Measurements from ENCODE around the gene WDR62.

WDR62 gene

DNA sequence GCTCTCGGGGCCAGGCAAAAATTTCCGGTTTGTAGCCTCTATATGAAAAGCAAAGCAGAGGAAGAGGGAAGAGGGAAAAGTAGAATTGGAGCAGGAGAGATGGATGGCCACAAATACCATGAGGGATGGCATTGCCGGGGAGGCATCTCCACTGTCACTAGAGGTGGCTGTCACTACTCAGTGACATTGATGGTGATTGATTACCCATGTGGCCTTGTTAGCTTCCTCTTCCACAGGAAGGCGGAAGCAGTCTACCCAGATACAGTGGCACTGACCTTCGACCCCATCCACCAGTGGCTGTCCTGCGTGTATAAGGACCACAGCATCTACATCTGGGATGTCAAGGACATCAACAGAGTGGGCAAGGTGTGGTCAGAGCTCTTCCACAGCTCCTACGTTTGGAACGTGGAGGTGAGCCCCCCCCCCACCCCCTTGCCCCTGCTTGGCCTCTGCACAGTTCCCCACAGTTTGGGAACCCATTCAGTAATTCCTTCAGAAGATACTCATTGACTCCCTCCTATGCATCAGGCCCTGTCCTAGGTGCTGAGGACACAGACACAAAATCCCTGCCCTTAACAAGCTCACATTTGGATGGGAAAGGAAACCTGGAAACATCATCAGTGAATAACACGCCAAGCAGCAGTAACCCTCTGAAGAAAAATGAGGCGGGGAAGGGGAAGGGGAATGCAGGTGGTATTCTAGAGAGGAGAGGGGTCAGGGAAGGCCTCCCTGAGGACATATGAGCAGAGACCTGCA lies 18.6 kb downstream of the WDR62 start:
- no peak for DNase-seq (ENCODE audit: extremely low read depth in 1 of 2, low read depth in 1 of 2)

- no peak for DNase-seq (ENCODE audit: extremely low read depth in 1 of 2, low read depth in 1 of 2)
Observed at GRCh38 chr19:36079389-36079945, 24.8 kb downstream of the WDR62 start.

GRCh38 chr19:36081385-36081784 lies 26.7 kb downstream of the WDR62 start:
- no peak for DNase-seq (ENCODE audit: extremely low read depth in 1 of 2, low read depth in 1 of 2)

GRCh38 chr19:36081894-36082293 lies 27.2 kb downstream of the WDR62 start:
- DNase-seq (ENCODE audit: extremely low read depth in 1 of 2, low read depth in 1 of 2) = no peak

GRCh38 chr19:36082916-36083315 lies 28.2 kb downstream of the WDR62 start:
- no peak for DNase-seq (ENCODE audit: extremely low read depth in 1 of 2, low read depth in 1 of 2)

GRCh38 chr19:36084231-36085009 lies 29.7 kb downstream of the WDR62 start:
- no peak for DNase-seq (ENCODE audit: extremely low read depth in 1 of 2, low read depth in 1 of 2)

- DNase-seq (ENCODE audit: extremely low read depth in 1 of 2, low read depth in 1 of 2) = no peak
Observed at GRCh38 chr19:36086326-36086725, 31.6 kb downstream of the WDR62 start.

GRCh38 chr19:36089847-36090246 lies 35.1 kb downstream of the WDR62 start:
- no peak for DNase-seq (ENCODE audit: extremely low read depth in 1 of 2, low read depth in 1 of 2)

DNA sequence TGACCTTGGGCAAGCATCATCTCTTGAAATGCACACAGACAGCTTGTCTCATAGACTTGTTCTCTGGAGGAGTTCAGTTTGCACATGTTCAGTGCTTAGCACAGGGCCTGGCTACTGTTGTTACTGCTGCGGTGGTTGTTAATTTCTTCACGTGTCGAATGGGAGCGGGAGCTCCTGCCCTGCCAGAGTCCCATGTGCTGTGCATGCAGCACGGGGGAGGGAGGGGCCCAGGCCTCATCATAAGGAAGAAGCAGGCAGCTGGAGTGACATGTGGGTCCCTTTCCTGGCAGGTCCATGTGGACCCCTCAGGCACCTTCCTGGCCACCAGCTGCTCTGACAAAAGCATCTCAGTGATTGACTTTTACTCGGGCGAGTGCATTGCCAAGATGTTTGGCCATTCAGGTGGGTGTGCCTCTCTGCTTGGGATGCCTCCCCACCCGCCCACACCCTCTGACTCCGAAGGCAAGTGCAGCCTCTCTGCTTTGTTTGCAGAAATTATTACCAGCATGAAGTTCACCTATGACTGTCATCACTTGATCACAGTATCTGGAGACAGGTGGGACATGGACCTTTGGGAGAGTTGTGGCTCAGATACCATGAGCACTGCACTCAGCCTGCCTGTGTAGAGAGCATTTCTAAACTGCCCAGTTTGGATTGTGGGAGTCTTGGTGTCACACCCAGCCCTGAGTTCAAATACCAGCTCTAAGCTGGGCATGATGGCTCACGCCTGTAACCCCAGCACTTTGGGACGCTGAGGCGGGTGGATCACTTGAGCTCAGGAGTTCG lies 36.4 kb downstream of the WDR62 start:
- DNase-seq (ENCODE audit: extremely low read depth in 1 of 2, low read depth in 1 of 2) = no peak

DNA sequence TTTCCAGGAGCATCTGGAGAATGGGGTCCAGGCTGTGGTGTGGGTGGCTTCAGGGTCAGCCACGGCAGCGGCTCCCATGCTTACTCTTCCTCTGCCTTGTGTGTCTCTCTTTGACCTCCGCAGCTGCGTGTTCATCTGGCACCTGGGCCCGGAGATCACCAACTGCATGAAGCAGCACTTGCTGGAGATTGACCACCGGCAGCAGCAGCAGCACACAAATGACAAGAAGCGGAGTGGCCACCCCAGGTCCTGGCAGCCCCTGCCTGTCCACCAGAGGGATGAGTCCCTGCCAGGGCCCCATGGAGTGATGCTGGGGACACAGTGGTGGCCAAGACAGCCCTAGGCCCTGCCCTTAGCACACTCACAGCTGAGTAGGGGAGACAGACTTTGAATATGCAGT lies 37.9 kb downstream of the WDR62 start:
- no peak for DNase-seq (ENCODE audit: extremely low read depth in 1 of 2, low read depth in 1 of 2)

GRCh38 chr19:36093146-36093662 lies 38.5 kb downstream of the WDR62 start:
- no peak for DNase-seq (ENCODE audit: extremely low read depth in 1 of 2, low read depth in 1 of 2)

- DNase-seq (ENCODE audit: extremely low read depth in 1 of 2, low read depth in 1 of 2) = no peak
Observed at GRCh38 chr19:36093687-36094086, 39.0 kb downstream of the WDR62 start.

GRCh38 chr19:36097036-36097435 lies 42.3 kb downstream of the WDR62 start:
- no peak for DNase-seq (ENCODE audit: extremely low read depth in 1 of 2, low read depth in 1 of 2)

- DNase-seq (ENCODE audit: extremely low read depth in 1 of 2, low read depth in 1 of 2) = no peak
Observed at GRCh38 chr19:36099166-36099785, 44.6 kb downstream of the WDR62 start.

DNA sequence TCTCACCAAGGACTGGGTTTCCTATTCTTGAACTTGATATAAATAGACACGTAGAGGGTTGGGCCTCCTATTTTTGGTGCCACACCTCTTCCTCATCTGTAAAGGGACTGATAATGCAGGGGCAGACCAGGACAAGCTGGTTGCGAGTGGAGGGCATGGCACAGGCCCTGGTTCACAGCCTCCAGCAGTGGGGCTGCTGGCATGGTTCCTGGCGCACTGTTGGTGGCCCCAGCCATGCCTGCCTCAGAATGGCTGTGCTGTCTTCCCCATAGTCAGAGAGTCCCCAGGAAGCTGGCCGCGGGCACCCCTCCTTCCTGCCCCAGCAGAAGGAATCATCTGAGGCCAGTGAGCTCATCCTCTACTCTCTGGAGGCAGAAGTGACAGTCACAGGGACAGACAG lies 45.8 kb downstream of the WDR62 start:
- DNase-seq (ENCODE audit: extremely low read depth in 1 of 2, low read depth in 1 of 2) = no peak

DNA sequence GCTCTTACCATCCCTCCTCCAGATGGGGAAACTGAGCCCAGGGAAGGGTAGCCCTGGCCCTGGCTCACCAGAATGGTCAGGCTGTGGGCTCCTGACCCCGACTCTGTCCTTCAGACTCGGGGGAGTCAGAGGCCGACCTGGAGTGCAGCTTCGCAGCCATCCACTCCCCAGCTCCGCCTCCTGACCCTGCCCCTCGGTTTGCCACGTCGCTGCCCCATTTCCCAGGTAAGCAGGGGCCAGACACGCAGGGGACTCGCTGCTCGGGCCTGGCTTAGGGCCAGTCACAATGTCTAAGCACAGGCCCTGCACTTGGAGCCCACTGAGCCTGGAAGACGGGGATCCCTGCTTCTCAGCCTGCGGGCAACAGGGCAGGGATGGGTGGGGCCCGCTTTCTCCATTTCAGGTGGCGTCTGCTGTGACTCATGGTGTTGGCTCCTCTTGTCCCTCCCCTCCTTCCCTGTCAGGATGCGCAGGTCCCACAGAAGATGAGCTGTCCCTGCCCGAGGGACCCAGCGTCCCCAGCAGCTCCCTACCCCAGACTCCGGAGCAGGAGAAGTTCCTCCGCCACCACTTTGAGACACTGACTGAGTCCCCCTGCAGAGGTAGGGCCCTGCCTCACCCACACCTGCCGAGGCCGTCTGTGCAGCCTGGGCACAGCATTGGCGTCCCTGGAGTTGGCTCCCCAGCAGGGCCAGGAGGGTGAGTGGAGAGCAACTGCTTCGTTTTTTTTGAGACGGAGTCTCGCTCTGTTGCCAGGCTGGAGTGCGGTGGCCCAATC lies 47.0 kb downstream of the WDR62 start:
- DNase-seq (ENCODE audit: extremely low read depth in 1 of 2, low read depth in 1 of 2) = no peak

DNA sequence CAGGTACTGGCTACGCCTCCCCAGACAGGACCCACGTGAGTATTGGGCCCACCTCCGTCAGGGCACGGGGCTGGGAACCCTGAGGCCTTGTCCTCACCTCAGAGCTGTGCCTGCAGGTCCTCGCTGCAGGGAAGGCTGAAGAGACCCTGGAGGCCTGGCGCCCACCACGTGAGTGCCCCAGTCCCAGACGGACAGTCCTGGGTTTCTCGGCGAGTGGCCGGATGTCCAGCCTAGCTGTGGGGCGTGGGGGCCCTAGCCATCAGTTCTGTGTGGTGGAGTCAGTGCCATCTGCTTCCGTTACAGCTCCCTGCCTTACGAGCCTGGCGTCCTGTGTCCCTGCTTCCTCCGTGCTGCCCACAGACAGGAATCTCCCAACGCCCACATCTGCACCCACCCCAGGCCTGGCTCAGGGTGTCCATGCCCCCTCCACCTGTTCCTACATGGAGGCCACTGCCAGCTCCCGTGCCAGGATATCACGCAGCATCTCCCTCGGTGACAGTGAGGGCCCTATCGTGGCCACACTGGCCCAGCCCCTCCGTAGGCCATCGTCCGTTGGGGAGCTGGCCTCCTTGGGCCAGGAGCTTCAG lies 48.4 kb downstream of the WDR62 start:
- no peak for DNase-seq (ENCODE audit: extremely low read depth in 1 of 2, low read depth in 1 of 2)

- DNase-seq (ENCODE audit: extremely low read depth in 1 of 2, low read depth in 1 of 2) = no peak
Observed at GRCh38 chr19:36103842-36104552, 49.3 kb downstream of the WDR62 start.

DNA sequence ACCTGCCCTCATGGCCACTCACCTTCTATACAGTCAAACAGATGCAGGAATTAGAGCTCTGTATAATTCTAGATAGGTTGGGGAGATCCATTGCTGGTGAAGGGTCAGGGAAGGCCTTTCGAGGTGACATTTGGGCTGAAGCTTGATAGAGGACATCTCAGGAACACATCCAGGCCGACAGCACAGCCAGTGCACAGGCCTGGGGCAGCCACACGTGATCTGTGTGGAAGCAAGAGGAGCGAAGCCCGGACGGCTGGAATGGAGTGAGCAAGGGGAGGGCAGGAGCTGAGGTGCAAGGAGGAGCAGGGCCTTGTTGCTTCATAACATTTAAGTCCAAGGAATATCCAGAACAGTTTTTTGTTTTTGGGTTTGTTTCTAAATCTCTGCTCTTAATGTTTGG lies 51.7 kb downstream of the WDR62 start:
- no peak for DNase-seq (ENCODE audit: extremely low read depth in 1 of 2, low read depth in 1 of 2)

All from activated CD8-positive, alpha-beta memory T cell treated with anti-CD3 and anti-CD28 coated beads for 1 hour (primary cell).